A673 (cell line): ENCODE results near the gene MSANTD1.

Source experiments
- CTCF ChIP-seq: fragments of 300-800, 200-600 bp; sonication (generic); conservative IDR thresholded peaks from 2 replicates; pipeline ENCODE4 v1.5.1; 2017; ENCODE audit warnings: low read depth, mild to moderate bottlenecking, antibody characterized with exemption, low read length, moderate library complexity, mixed read lengths
- EZH2 ChIP-seq: fragments of 200-600 bp; sonication (generic); IDR thresholded peaks from 2 replicates; pipeline ENCODE4 v1.6.1; 2017; ENCODE audit warnings: borderline replicate concordance, low read depth, mild to moderate bottlenecking, mixed read lengths, antibody characterized with exemption, low read length; ENCODE audit not compliant: poor library complexity, severe bottlenecking

GRCh38 chr4:3243136-3243780 is 5.7 kb upstream of the MSANTD1 start:
- TF ChIP-seq CTCF, result no peak
- TF ChIP-seq EZH2, result no peak
